Adrenal gland (tissue), 5 donors: ENCODE data around the gene SLFN5.

ENCODE experiments used
- POLR2A ChIP-seq, 2 donors: fragments of 450-650 bp; IDR thresholded peaks; one replicate each; pipeline ENCODE4 v1.6.1; 2017; ENCODE audit warnings: antibody characterized with exemption in 2 of 2, mild to moderate bottlenecking in 2 of 2, moderate library complexity in 1 of 2
- TF ChIP-seq, protein P1 (sequence below), 6 experiments: fragments of 450-650 bp in 4 of 6; fragments of 200-600 bp in 2 of 6; sonication (generic) in 1 of 6; IDR thresholded peaks; 1 replicate in 5 of 6; 2 replicates in 1 of 6; pipeline versions ENCODE4 v1.5.1 to v1.8.0; 2016 to 2021; ENCODE audit warnings: antibody characterized with exemption in 6 of 6, mild to moderate bottlenecking in 2 of 6, moderate library complexity in 1 of 6
- donor health status: DM: no; HTN: no; CAD: no.

DNA sequence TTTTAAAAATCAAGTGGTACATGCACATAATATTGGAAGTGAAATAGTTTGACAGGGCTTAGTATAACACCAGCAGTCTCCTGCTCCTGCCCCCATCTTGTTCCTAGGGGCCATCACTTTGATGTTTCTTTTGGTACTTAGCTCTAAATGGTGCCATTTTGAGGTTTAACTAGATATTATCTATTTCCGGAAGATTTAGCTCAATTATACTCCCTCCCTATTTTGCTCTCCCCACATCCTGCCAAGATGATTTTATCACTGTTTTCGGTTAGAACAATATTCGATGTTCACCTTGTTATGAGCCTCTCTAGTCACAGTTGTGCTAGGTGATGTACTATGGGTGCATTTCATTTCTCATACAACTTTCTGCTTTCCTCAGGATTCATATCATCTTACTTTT is 28.7 kb upstream of the SLFN5 start:
- TF ChIP-seq, protein P1, sequence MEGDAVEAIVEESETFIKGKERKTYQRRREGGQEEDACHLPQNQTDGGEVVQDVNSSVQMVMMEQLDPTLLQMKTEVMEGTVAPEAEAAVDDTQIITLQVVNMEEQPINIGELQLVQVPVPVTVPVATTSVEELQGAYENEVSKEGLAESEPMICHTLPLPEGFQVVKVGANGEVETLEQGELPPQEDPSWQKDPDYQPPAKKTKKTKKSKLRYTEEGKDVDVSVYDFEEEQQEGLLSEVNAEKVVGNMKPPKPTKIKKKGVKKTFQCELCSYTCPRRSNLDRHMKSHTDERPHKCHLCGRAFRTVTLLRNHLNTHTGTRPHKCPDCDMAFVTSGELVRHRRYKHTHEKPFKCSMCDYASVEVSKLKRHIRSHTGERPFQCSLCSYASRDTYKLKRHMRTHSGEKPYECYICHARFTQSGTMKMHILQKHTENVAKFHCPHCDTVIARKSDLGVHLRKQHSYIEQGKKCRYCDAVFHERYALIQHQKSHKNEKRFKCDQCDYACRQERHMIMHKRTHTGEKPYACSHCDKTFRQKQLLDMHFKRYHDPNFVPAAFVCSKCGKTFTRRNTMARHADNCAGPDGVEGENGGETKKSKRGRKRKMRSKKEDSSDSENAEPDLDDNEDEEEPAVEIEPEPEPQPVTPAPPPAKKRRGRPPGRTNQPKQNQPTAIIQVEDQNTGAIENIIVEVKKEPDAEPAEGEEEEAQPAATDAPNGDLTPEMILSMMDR (IDR thresholded peaks at IDR 0.05), result no peak
- TF ChIP-seq POLR2A (IDR thresholded peaks at IDR 0.05), result no peak
